ENCODE data around the gene RBM34.

DNA sequence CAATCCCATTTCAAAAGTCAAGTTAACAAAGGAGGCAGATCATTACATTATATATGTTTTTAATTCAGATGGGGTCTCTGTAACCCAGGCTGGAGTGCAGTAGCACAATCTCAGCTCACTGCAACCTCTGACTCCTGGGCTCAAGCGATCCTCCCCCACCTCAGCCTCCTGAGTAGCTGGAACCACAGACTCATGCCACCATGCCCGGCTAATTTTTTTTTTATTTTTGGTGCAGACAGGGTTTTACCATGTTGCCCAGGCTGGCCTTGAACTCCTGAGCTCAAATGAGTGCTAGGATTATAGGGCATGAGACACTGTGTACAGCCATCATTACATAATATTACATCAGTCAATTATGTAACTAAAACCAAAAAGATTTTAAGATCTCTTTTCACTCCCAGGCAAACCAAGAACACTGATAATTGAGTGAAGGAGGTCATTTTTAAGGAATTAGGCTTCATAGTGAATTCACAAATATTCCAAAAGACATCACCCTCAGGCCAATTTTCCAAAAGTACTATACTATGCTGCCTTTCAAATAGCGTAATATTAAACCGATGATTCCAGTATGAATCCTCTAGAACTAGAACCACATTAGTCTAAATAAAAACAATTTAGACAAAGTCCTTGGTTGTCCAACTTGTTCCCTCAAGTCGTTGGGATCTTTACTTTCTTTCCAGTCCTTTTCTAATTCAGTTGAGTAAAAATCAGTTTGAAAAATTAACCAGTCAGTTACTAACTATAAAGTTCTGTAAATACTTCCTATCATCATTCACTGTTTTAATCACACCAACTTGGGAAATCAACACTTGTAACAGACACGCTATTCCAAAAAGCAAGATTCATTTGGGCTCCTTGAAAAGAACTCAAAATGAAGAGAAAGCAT lies 48.5 kb downstream of the RBM34 start:
- no peak for TF ChIP-seq CTCF (IDR thresholded peaks at IDR 0.05)
- no peak for TF ChIP-seq POLR2A (IDR thresholded peaks at IDR 0.05)
